GM23338 (cell line): ENCODE data around the gene ZBTB2. TPM values are rescaled to one million over a fixed set of nuclear protein-coding genes. Genes with fewer than 3 reads are reported as not detected.

ENCODE experiments used
- ATAC-seq: fragments of 200-7000 bp; cut with Tn5 transposase; 3 replicates; pipeline ENCODE4 v1.9.1; 2020
- DNase-seq: peaks from one replicate; pipeline ENCODE4 v3.0.0-alpha.2; 2015; ENCODE audit warnings: low spot score
- H2AFZ ChIP-seq: fragments of 200-600 bp; sonication (generic); 2 replicates; pipeline ENCODE4 v1.8.0; 2016; ENCODE audit warnings: antibody characterized with exemption, mild to moderate bottlenecking, moderate library complexity
- H3F3A ChIP-seq: fragments of 200-600 bp; sonication (generic); replicated peaks from 2 replicates; pipeline ENCODE4 v1.8.0; 2017; ENCODE audit warnings: antibody characterized with exemption, mixed run types, low read depth
- H3K27ac ChIP-seq: fragments of 200-600 bp; sonication (generic); 2 replicates; pipeline ENCODE4 v1.6.1; 2016; ENCODE audit warnings: low read depth
- H3K27me3 ChIP-seq: fragments of 200-600 bp; sonication (generic); 2 replicates; pipeline ENCODE4 v1.8.0; 2016; ENCODE audit warnings: mild to moderate bottlenecking, mixed run types, moderate library complexity; ENCODE audit not compliant: insufficient read depth
- H3K36me3 ChIP-seq: fragments of 200-600 bp; sonication (generic); 2 replicates; pipeline ENCODE4 v1.8.0; 2016; ENCODE audit warnings: mild to moderate bottlenecking; ENCODE audit not compliant: insufficient read depth
- H3K4me1 ChIP-seq: fragments of 200-600 bp; sonication (generic); 2 replicates; pipeline ENCODE4 v1.8.0; 2016; ENCODE audit warnings: mild to moderate bottlenecking, moderate library complexity; ENCODE audit not compliant: insufficient read depth
- H3K4me2 ChIP-seq: fragments of 200-600 bp; sonication (generic); 2 replicates; pipeline ENCODE4 v1.7.1; 2017; ENCODE audit warnings: mixed run types
- H3K4me3 ChIP-seq: fragments of 200-600 bp; sonication (generic); 2 replicates; pipeline ENCODE4 v1.6.1; 2016; ENCODE audit warnings: mixed run types
- H3K79me2 ChIP-seq: fragments of 200-600 bp; sonication (generic); replicated peaks from 2 replicates; pipeline ENCODE4 v1.8.0; 2017; ENCODE audit warnings: mild to moderate bottlenecking; ENCODE audit not compliant: insufficient read depth
- H3K9me2 ChIP-seq: fragments of 200-600 bp; sonication (generic); 2 replicates; pipeline ENCODE4 v1.8.0; 2017; ENCODE audit not compliant: insufficient read depth
- H4K20me1 ChIP-seq: fragments of 200-600 bp; sonication (generic); replicated peaks from 2 replicates; pipeline ENCODE4 v1.8.0; 2017; ENCODE audit warnings: mild to moderate bottlenecking; ENCODE audit not compliant: insufficient read depth
- H3K27ac Mint-ChIP-seq: 2 replicates; pipeline ENCODE4 v1.8.0; 2020; ENCODE audit warnings: inconsistent platforms, mild to moderate bottlenecking, moderate library complexity, mixed read lengths
- H3K27me3 Mint-ChIP-seq: 3 replicates; pipeline ENCODE4 v1.8.0; 2022; ENCODE audit warnings: low read depth, mild to moderate bottlenecking, moderate library complexity, mixed read lengths, inconsistent platforms; ENCODE audit not compliant: insufficient read depth, poor library complexity
- H3K36me3 Mint-ChIP-seq: 3 replicates; pipeline ENCODE4 v1.8.0; 2021; ENCODE audit warnings: low read depth, mild to moderate bottlenecking, inconsistent platforms, moderate library complexity, mixed read lengths
- H3K4me1 Mint-ChIP-seq: 3 replicates; pipeline ENCODE4 v1.8.0; 2020; ENCODE audit warnings: mild to moderate bottlenecking, inconsistent platforms, mixed read lengths
- H3K4me3 Mint-ChIP-seq: 3 replicates; pipeline ENCODE4 v1.8.0; 2021; ENCODE audit warnings: moderate library complexity, mild to moderate bottlenecking, inconsistent platforms, mixed read lengths
- H3K9me3 Mint-ChIP-seq: 3 replicates; pipeline ENCODE4 v1.8.0; 2020; ENCODE audit warnings: moderate library complexity, mild to moderate bottlenecking, inconsistent platforms, mixed read lengths
- CREB1 ChIP-seq: fragments of 250-450 bp; sonication (Bioruptor Pico); IDR thresholded peaks from 2 replicates; pipeline ENCODE4 v1.5.0; 2020; ENCODE audit warnings: low read depth, mild to moderate bottlenecking, moderate library complexity
- EZH2 ChIP-seq: fragments of 200-600 bp; sonication (generic); IDR thresholded peaks from one replicate; pipeline ENCODE4 v1.8.0; 2017; ENCODE audit warnings: antibody characterized with exemption, mild to moderate bottlenecking, low read depth; ENCODE audit not compliant: unreplicated experiment
- NANOG ChIP-seq: IDR thresholded peaks from 2 replicates; pipeline ENCODE4 v1.6.1; 2016; ENCODE audit warnings: antibody characterized with exemption, borderline replicate concordance
- REST ChIP-seq: IDR thresholded peaks from one replicate; pipeline ENCODE4 v1.6.1; 2018; ENCODE audit warnings: antibody characterized with exemption; ENCODE audit not compliant: unreplicated experiment
- ZNF331 ChIP-seq: fragments of 250-450 bp; sonication (Bioruptor Pico); IDR thresholded peaks from 2 replicates; pipeline ENCODE4 v1.5.0; 2020; ENCODE audit warnings: low read depth, mild to moderate bottlenecking, moderate library complexity
- polyA plus RNA-seq: library from polyadenylated mRNA; unstranded; fragments of >200 nt; fragmentation: Nextera tagmentation; extraction: Ambion mirVana; gene quantifications from 2 replicates; pipeline ENCODE4 v1.2.1, GENCODE V29; 2016
- total RNA-seq: library from RNA; depleted of rRNA; stranded (reverse); fragments of >200 nt; shearing (Covaris generic); gene quantifications from 2 replicates; pipeline ENCODE4 v1.2.3, GENCODE V29; 2014
- TF ChIP-seq, protein P1 (sequence below): fragments of 250-450 bp; sonication (Bioruptor Pico); IDR thresholded peaks from 2 replicates; pipeline ENCODE4 v1.5.0; 2020; ENCODE audit warnings: mild to moderate bottlenecking, moderate library complexity
- TF ChIP-seq, protein P2 (sequence below), 2 experiments: fragments of 200-600 bp in 1 of 2; sonication (generic) in 1 of 2; conservative IDR thresholded peaks; 2 replicates each; pipeline versions ENCODE4 v1.5.1 to v1.6.1; 2016 to 2017; ENCODE audit warnings: antibody characterized with exemption in 2 of 2, low read depth in 2 of 2, mild to moderate bottlenecking in 2 of 2, moderate library complexity in 1 of 2

Gene ZBTB2
- total and polyA plus RNA-seq, 2 experiments from 2014 or later, result 11.4 to 21.9 TPM

DNA sequence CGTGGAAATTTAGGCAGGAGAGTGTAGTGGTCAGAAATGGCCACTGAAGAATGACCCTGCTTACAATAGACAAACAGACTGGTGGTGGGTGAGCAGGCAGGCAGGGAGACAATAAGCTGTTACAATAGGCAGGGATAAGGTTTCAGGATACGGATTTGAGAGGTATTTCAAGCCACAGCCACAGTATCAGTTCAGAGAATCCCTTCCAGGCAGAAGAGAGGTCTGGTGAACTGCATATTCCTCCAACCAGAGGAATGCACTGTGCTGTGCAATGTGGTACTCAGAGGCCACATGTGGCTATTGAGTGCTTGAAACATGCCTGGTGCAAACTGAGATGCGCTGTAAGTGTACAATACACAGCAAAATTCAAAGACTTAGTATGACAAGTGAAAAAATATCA, 40.0 kb upstream of the ZBTB2 start (continued):
- TF ChIP-seq, protein P1, sequence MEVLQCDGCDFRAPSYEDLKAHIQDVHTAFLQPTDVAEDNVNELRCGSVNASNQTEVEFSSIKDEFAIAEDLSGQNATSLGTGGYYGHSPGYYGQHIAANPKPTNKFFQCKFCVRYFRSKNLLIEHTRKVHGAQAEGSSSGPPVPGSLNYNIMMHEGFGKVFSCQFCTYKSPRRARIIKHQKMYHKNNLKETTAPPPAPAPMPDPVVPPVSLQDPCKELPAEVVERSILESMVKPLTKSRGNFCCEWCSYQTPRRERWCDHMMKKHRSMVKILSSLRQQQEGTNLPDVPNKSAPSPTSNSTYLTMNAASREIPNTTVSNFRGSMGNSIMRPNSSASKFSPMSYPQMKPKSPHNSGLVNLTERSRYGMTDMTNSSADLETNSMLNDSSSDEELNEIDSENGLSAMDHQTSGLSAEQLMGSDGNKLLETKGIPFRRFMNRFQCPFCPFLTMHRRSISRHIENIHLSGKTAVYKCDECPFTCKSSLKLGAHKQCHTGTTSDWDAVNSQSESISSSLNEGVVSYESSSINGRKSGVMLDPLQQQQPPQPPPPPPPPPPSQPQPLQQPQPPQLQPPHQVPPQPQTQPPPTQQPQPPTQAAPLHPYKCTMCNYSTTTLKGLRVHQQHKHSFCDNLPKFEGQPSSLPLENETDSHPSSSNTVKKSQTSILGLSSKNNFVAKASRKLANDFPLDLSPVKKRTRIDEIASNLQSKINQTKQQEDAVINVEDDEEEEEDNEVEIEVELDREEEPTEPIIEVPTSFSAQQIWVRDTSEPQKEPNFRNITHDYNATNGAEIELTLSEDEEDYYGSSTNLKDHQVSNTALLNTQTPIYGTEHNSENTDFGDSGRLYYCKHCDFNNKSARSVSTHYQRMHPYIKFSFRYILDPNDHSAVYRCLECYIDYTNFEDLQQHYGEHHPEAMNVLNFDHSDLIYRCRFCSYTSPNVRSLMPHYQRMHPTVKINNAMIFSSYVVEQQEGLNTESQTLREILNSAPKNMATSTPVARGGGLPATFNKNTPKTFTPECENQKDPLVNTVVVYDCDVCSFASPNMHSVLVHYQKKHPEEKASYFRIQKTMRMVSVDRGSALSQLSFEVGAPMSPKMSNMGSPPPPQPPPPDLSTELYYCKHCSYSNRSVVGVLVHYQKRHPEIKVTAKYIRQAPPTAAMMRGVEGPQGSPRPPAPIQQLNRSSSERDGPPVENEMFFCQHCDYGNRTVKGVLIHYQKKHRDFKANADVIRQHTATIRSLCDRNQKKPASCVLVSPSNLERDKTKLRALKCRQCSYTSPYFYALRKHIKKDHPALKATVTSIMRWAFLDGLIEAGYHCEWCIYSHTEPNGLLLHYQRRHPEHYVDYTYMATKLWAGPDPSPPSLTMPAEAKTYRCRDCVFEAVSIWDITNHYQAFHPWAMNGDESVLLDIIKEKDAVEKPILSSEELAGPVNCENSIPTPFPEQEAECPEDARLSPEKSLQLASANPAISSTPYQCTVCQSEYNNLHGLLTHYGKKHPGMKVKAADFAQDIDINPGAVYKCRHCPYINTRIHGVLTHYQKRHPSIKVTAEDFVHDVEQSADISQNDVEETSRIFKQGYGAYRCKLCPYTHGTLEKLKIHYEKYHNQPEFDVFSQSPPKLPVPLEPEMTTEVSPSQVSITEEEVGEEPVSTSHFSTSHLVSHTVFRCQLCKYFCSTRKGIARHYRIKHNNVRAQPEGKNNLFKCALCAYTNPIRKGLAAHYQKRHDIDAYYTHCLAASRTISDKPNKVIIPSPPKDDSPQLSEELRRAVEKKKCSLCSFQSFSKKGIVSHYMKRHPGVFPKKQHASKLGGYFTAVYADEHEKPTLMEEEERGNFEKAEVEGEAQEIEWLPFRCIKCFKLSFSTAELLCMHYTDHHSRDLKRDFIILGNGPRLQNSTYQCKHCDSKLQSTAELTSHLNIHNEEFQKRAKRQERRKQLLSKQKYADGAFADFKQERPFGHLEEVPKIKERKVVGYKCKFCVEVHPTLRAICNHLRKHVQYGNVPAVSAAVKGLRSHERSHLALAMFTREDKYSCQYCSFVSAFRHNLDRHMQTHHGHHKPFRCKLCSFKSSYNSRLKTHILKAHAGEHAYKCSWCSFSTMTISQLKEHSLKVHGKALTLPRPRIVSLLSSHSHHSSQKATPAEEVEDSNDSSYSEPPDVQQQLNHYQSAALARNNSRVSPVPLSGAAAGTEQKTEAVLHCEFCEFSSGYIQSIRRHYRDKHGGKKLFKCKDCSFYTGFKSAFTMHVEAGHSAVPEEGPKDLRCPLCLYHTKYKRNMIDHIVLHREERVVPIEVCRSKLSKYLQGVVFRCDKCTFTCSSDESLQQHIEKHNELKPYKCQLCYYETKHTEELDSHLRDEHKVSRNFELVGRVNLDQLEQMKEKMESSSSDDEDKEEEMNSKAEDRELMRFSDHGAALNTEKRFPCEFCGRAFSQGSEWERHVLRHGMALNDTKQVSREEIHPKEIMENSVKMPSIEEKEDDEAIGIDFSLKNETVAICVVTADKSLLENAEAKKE (CRISPR knock-in tag), result no peak
- TF ChIP-seq NANOG (no peak), REST (no peak), CREB1 (no peak), ZNF331 (CRISPR knock-in tag) (no peak), EZH2 (no peak)

GRCh38 chr6:151430886-151431285, 39.5 kb upstream of the ZBTB2 start:
- Histone ChIP-seq H3K27ac (0 out of 2 replicates have a peak overlapping the region, but pooled peaks have one; percentile 20), H2AFZ (no peak overlapping the region), H3K4me1 (no peaks in the 10 kb centered on the region), H4K20me1 (no peaks in the 10 kb centered on the region), H3K79me2 (peaks cover 9% of the 10 kb centered on the region; the same call in 1 of the 2 replicates), H3K27me3 (no peaks in the 10 kb centered on the region), H3F3A (no peaks in the 10 kb centered on the region), H3K4me3 (no peak overlapping the region), H3K36me3 (peaks cover 27% of the 10 kb centered on the region), H3K9me2 (no peaks in the 10 kb centered on the region), H3K4me2 (no peak overlapping the region)
- ATAC-seq (peak; percentile 61), DNase-seq (peak; percentile 21)
- no peaks in the 10 kb centered on the region for H3K4me1 Mint-ChIP-seq
- no peak overlapping the region for H3K27ac Mint-ChIP-seq
- no peaks in the 10 kb centered on the region for H3K9me3 Mint-ChIP-seq
- no peak for TF ChIP-seq NANOG
- TF ChIP-seq, protein P2, sequence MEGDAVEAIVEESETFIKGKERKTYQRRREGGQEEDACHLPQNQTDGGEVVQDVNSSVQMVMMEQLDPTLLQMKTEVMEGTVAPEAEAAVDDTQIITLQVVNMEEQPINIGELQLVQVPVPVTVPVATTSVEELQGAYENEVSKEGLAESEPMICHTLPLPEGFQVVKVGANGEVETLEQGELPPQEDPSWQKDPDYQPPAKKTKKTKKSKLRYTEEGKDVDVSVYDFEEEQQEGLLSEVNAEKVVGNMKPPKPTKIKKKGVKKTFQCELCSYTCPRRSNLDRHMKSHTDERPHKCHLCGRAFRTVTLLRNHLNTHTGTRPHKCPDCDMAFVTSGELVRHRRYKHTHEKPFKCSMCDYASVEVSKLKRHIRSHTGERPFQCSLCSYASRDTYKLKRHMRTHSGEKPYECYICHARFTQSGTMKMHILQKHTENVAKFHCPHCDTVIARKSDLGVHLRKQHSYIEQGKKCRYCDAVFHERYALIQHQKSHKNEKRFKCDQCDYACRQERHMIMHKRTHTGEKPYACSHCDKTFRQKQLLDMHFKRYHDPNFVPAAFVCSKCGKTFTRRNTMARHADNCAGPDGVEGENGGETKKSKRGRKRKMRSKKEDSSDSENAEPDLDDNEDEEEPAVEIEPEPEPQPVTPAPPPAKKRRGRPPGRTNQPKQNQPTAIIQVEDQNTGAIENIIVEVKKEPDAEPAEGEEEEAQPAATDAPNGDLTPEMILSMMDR (conservative IDR thresholded peaks at IDR 0.05; ENCODE audit: low read depth in 2 of 2), result peak; percentile 14 to 49; a peak in 3 of 4 replicates
- peaks cover 56% of the 10 kb centered on the region for H3K36me3 Mint-ChIP-seq
- peaks cover 4% of the 10 kb centered on the region for H3K27me3 Mint-ChIP-seq
- H3K4me3 Mint-ChIP-seq, result no peak overlapping the region
